Fibroblast of lung (primary cell): ENCODE data around the gene MIER1.
"Not testable (repeated sequence)": the region's sequence is repeated elsewhere in the genome, so short reads cannot be mapped to it uniquely, and the experiment has no call there.

Experiments
- CTCF ChIP-seq, 2 donors: IDR thresholded peaks in 1 of 2; conservative IDR thresholded peaks in 1 of 2; 1 replicate in 1 of 2; 2 replicates in 1 of 2; pipeline ENCODE4 v1.5.1; 2011 to 2012; ENCODE audit warnings: low read length in 2 of 2, control low read depth in 1 of 2, inconsistent platforms in 1 of 2, low read depth in 1 of 2, mild to moderate bottlenecking in 1 of 2
- EZH2 ChIP-seq: IDR thresholded peaks from 2 replicates; pipeline ENCODE4 v1.5.1; 2012; ENCODE audit warnings: low read length, control low read depth, mild to moderate bottlenecking; ENCODE audit errors: missing control alignments

DNA sequence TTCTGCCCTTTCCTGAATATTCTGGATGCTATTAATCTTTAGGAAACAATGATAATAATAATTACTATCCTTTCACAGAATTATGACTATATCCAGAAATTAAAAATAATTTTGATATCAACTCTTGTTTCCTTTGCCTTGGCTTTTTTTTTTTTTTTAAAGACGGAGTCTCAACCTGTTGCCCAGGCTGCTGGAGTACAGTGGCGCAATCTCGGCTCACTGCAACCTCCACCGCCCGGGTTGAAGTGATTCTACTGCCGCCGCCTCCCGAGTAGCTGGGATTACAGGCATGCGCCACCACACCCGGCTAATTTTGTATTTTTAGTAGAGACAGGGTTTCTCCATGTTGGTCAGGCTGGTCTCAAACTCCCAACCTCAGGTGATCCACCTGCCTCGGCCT is 54.8 kb downstream of the MIER1 start:
- not testable (repeated sequence) for TF ChIP-seq CTCF (conservative IDR thresholded peaks at IDR 0.05 in 1 of 2, IDR thresholded peaks at IDR 0.05 in 1 of 2; ENCODE audit: low read depth in 1 of 2, low read length in 2 of 2); EZH2
